WI38 (cell line): Measurements from ENCODE around the gene DPH2.

Source experiments
- H3K4me3 ChIP-seq: 2 replicates; pipeline ENCODE4 v1.5.1; 2011; ENCODE audit warnings: low read depth, mild to moderate bottlenecking, control low read depth, low read length
- CTCF ChIP-seq: IDR thresholded peaks from 2 replicates; pipeline ENCODE4 v1.5.1; 2012; ENCODE audit warnings: low read depth, mild to moderate bottlenecking, control low read depth, low read length

The DPH2 gene

GRCh38 chr1:43952731-43953346, 17.0 kb upstream of the DPH2 start:
- TF ChIP-seq CTCF: no peak
- H3K4me3 ChIP-seq: no peak overlapping the region

- TF ChIP-seq CTCF: no peak
- H3K4me3 ChIP-seq: no peak overlapping the region
These were observed 16.4 kb upstream of the DPH2 start for GRCh38 chr1:43953361-43953760.

- TF ChIP-seq CTCF: no peak
- H3K4me3 ChIP-seq: no peak overlapping the region
These were observed 15.8 kb upstream of the DPH2 start for GRCh38 chr1:43954036-43954435.

GRCh38 chr1:43956234-43956633, 13.6 kb upstream of the DPH2 start:
- no peak for TF ChIP-seq CTCF
- H3K4me3 ChIP-seq: no peak overlapping the region

- no peak overlapping the region for H3K4me3 ChIP-seq
- TF ChIP-seq CTCF: no peak
These were observed 12.3 kb upstream of the DPH2 start for GRCh38 chr1:43957407-43958040.

- no peak for TF ChIP-seq CTCF
These were observed 11.2 kb upstream of the DPH2 start for GRCh38 chr1:43958351-43959255.

GRCh38 chr1:43960798-43961197, 9.0 kb upstream of the DPH2 start:
- TF ChIP-seq CTCF: no peak
- no peak overlapping the region for H3K4me3 ChIP-seq

More at GRCh38 chr1:43958351-43959255, 11.2 kb upstream of the DPH2 start:
- H3K4me3 ChIP-seq: no peak overlapping the region
